ENCODE measurements around the gene MAPK4.
"Not testable (repeated sequence)": the region's sequence is repeated elsewhere in the genome, so short reads cannot be mapped to it uniquely, and the experiment has no call there.

MAPK4 gene

DNA sequence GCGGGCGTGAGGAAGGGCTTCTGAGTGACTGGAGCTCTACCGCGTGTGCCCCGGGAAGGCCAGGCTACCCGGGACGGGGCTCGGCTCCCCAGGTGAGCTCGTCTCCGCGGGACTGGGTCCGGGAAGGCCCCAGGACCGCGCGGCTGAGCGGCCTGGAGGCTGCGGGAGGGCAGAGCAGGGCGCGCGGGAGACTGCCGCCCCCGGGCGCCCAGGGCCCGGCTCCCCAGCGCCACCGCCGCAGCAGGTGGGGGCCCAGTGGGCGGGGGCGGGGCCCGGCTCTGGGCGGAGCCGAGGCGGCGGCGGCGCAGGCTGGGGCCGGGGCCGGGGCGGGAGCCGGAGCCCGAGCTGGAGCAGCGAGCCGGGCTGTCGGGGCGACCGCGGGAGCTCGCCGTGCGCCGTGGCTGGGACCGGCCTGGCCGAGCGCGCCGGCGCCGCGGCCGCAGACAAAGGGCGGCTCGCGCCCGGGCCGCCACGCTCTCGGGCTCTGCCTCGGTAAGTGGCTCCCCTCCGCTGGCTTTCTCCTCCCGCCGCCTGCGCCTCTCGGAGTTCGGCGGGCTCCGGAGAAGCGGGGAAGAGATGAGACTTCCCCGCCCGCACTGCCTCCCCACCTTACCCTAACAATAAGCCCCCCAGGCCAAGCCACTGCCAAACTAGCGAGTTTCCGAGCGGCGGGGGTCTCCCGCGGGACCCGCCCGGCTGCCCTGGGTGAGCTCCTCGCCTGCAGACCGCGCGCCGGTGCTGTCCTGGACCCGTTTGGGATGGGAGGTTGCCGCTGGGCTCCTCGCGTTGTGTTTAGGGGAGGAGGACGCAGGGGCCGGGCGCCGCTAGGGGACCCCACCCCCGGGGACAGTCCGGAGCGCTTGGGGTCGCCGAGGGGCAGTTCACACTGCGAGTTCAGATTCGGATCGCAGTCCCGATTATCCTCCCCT lies at the start of gene MAPK4:
Gene MAPK4 (plus strand): TSS at position 336 of the 929 bp plus-strand sequence. CDS start 103,872 bp downstream, outside the sequence.
- DNase-seq (ENCODE audit: low read depth in 1 of 2, low spot score in 1 of 2), result no peak

DNA sequence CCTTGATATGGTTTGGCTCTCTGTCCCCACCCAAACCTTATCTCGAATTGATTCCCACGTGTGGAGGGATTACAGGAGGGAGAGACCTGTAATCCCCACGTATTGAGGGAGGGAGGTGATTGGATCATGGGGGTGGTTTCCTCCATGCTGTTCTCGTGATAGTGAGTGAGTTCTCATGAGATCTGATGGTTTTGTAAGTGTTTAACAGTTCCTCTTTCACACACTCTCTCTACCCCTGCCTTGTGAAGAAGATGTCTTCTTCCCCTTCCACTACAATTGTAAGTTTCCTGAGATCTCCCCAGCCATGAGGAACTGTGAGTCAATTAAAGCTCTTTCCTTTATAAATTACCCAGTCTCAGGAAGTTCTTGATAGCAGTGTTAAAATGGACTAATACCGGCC lies 42.6 kb upstream of the MAPK4 start:
- not testable (repeated sequence) for DNase-seq (ENCODE audit: low read depth in 1 of 2, low spot score in 1 of 2)

DNA sequence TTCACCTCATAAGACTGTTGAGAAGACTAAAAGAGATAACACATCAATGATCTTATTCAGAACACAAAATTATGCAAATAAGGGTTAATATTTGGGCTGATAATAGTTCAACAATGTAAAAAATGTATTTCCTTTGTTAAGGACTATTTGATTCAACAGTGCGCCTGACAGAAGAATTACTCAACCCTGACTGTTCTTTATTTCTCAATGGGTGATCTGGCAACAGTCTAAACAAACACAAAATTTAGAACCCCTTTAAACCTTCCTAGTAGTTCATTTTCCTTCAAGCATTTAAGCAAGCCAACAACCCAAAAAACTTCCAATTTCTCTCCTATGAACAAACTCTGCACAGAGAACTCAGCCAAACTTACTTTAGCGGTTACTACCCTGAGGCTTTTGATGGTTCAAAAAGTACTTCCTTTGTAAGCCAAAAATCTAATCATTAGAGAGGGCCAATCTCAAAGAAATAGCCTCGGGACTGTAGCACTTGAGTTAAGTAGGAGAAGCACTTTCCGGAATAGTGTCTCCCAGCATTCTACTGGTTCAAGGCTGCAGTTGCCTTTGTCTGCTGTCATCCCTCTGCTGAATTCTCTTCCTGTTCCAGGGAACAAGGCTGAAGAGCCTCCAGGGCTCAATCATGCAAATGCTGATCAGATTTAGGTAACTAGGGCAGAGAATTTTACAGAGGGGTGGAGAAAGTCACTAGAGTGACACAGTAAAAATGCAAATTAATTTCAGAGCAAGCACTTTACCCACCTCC lies 40.9 kb upstream of the MAPK4 start:
- no peak for DNase-seq (ENCODE audit: low read depth in 1 of 2, low spot score in 1 of 2)

- DNase-seq (ENCODE audit: low read depth in 1 of 2, low spot score in 1 of 2), result no peak
Measured at GRCh38 chr18:50523165-50523564, 36.7 kb upstream of the MAPK4 start.

- no peak for DNase-seq (ENCODE audit: low read depth in 1 of 2, low spot score in 1 of 2)
Measured at GRCh38 chr18:50527636-50528307, 32.1 kb upstream of the MAPK4 start.

DNA sequence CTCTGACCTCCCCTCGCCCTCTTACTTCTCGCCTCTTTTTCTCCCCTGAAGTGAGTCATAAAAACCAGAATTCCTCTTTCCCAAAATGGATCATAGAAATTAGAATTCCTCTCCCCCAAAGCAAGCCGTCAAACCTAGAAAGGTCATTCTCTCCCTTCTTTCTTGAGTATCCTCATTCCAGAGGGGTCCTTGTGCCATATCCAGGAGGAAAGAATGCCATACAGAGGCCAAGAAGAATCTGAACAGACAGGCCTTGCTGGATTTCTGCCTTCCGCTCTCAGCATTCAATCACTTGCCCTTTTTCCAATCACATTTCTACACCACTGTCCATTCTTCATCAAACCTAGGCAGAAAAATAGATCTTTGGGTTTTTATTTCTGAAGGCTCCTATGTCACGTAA lies 31.1 kb upstream of the MAPK4 start:
- DNase-seq (ENCODE audit: low read depth in 1 of 2, low spot score in 1 of 2), result no peak

DNA sequence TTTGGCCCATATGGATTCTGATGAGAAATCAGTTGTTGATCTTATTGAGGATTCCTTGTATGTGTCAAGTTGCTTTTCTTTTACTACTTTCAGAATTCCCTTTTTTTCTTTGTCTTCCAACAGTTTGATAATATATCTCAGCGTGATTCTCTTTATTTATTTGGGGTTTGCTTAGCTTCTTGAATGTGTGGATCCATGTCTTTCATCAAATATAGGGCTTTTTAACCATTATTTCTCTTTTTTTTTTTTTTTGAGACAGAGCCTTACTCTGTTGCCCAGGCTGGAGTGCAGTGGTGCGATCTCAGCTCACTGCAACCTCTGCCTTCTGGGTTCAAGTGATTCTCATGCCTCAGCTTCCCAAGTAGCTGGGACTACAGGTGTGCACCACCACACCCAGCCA lies 26.1 kb upstream of the MAPK4 start:
- not testable (repeated sequence) for DNase-seq (ENCODE audit: low read depth in 1 of 2, low spot score in 1 of 2)

DNA sequence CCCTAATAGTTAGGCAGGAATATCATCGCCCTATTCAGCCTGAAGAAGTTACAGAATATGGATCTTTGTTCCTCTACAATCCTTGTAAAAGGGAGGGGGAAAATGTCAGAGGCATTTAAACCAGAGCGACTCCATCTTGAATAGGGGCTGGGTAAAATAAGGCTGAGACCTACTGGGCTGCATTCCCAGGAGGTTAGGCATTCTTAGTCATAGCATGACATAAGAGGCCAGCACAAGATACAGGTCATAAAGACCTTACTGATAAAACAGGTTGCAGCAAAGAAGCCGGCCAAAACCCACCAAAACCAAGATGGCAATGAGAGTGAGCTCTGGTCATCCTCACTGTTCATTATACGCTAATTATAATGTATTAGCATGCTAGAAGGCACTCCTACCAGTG lies 15.4 kb upstream of the MAPK4 start:
- not testable (repeated sequence) for DNase-seq (ENCODE audit: low read depth in 1 of 2, low spot score in 1 of 2)

DNA sequence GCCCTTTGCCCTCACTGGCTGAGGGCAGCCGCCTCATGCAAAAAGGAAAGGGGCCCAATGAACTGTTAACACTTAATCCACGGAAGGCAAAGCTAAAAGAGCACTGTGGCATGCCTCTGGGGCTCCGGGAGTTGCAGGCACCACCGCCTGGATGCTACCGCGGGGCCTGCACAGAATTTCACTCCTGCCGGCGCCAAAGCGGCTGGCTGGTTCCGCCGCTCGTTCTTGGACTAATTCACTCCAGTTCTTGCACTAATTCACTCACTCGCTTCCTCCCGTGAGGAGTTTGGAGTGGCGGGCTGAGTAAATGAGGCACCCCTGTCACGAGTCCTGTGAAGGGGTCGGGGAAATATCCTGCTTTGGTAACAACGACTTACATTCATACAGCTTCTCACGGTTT lies 14.0 kb upstream of the MAPK4 start:
- no peak for DNase-seq (ENCODE audit: low read depth in 1 of 2, low spot score in 1 of 2)

GRCh38 chr18:50548160-50548559 lies 11.7 kb upstream of the MAPK4 start:
- no peak for DNase-seq (ENCODE audit: low read depth in 1 of 2, low spot score in 1 of 2)

DNA sequence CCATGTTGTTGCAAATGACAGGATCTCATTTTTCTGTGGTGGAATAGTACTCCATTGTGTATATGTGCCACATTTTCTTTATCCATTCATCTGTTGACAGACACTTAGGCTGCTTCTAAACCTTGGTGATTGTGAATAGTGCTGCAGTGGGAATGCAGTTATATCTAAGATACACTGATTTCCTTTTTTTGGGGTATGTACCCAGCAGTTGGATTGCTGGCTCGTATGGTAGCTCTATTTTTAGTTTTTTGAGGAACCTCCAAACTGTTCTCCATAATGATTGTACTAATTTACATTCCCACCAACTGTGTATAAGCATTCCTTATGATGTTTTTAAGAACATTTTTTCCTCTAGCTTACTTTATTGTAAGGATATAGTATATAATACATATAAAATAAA lies 8.2 kb upstream of the MAPK4 start:
- DNase-seq (ENCODE audit: low read depth in 1 of 2, low spot score in 1 of 2), result not testable (repeated sequence)

DNA sequence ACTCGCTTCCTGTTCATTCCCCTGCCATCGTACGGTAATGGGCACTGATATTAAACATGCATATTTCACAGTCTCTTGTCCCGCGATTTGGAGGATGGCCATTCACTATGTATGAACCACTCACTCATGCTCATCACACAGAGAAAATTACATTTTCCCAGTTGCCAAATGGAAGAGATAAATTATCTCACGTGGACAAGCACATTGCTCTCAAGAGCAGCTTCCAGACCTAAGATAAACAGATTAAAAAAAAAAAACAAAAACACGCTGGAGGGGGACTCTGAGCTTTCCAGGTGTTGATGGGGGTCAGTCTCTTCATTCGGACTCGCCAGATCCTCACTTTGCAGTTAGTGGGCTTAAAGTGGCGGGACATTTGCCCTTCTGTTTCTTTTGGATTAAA lies 1.7 kb upstream of the MAPK4 start:
- no peak for DNase-seq (ENCODE audit: low read depth in 1 of 2, low spot score in 1 of 2)

- no peak for DNase-seq (ENCODE audit: low read depth in 1 of 2, low spot score in 1 of 2)
Measured at GRCh38 chr18:50558948-50559751, 737 bp upstream of the MAPK4 start.

DNA sequence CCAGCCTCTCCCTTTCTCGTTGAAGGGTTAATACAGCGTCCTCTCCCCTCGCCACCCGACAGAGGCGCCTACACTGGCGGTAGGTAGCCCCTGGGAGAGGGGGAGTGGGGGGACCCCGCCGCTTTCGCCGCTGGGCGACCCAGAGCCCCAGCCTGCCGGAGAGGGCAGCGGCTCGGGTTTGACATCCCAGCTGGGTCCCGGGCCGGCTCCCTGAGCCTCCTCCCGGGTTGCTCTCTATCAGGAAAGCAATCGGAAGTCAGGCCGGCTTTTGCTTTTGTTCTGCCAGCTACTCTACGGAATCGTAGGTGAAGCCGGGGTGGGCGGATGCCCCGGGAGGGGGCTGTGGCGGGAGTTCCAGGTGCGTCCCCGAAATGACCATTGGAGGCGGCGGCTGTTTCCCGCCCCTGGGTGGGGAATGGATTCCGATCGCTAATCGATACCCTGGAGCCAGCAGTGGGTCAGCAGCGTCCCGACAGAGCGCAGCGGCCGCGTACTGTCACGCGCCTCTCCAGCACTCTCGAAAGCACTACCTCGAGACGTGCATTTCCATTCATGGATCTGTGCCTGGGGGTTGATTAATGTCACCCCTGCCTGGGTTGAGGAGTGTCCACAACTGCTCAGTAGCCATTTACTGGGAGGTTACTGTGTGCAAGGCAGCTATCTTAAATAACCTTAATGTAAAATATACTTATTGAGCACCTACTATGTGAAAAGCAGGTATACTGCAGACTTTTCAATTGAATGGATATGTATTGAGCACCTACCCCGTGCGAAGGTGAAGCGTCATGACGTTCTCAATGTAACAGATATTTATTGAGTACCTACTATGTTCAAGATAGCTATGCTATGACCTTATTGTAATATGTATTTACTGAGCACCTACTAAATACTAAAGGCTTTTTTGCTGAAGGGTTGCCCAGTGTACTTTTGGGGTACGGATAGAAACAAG lies 1.1 kb downstream of the MAPK4 start:
- DNase-seq (ENCODE audit: low read depth in 1 of 2, low spot score in 1 of 2), result no peak

DNA sequence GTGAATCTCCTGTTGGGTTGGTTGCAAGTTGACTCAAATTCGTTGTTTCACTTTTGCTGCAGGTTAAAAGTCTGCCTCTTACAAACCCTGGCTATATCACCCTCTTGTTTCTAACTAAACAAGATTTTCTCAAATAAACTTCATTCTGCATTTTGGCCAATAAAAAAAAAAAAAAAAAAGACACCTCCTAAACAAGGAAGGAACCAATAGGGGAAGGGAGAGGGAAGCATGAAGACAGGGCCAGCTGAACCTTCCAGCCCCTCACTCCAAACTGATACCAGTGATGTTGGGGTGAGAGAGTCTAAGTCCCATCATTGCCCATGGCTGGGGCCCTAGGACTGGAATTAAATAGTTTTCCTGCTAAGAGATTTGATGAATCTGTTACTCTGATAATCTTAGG lies 2.4 kb downstream of the MAPK4 start:
- DNase-seq (ENCODE audit: low read depth in 1 of 2, low spot score in 1 of 2), result not testable (repeated sequence)

DNA sequence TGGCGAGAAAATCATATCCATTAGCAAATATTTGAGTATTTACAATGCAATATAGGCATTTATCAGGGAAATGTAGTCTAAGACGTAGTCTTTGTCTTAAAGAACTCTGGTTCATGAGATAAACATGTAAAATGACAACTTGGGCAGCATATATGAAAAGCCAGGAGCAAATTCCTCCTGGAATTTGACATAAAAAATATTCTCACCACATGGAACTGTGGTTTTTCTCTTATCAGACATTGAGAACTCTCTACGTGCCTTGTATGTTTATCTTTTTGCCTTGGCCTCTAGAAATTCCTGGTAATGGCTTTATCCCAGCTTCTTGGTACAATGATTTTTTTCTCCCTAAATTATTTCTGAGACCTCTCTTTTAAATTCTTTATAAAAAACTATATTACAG lies 2.8 kb downstream of the MAPK4 start:
- DNase-seq (ENCODE audit: low read depth in 1 of 2, low spot score in 1 of 2), result no peak

DNA sequence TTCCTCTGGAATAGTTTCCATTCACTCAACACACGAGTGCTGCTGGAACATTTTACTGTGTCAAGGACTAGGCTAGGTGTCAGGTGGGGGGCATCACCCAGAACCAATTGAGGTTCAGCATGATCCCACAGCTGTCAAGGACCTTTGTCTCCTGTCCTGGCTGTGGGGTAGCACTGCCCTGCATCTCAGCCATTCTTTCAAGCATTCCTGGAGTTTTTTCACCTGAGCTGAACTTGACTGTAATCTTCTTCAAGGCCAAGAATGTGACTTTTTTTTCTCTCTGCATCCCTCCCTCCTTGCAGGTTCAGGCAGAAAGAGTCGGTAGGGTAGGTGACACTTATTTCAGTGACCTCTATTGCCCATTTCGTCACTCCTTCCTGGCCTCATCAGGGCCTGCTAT lies 3.5 kb downstream of the MAPK4 start:
- no peak for DNase-seq (ENCODE audit: low read depth in 1 of 2, low spot score in 1 of 2)

- no peak for DNase-seq (ENCODE audit: low read depth in 1 of 2, low spot score in 1 of 2)
Measured at GRCh38 chr18:50569930-50570329, 10.0 kb downstream of the MAPK4 start.

GRCh38 chr18:50571606-50572005 lies 11.7 kb downstream of the MAPK4 start:
- DNase-seq (ENCODE audit: low read depth in 1 of 2, low spot score in 1 of 2), result no peak

DNA sequence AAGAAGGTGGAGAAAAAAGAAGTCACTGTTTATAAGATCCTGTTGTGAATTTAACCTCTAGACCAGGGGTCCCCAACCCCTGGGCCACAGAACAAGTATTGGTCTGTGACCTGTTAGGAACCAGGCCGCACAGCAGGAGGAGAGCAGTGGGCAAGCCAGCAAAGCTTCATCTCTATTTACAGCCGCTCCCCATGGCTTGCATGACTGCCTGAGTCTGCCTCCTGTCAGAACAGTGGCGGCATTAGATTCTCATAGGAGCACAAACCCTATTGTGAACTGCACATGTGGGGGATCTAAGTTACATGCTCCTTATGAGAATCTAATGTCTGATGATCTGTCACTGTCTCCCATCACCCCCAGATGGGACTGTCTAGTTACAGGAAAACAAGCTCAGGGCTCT lies 13.3 kb downstream of the MAPK4 start:
- not testable (repeated sequence) for DNase-seq (ENCODE audit: low read depth in 1 of 2, low spot score in 1 of 2)
